Measurements from ENCODE around the gene STPG2. TPM values are rescaled to one million over a fixed set of nuclear protein-coding genes. Genes with fewer than 3 reads are reported as not detected.
"Not testable (repeated sequence)": the region's sequence is repeated elsewhere in the genome, so short reads cannot be mapped to it uniquely, and the experiment has no call there.

The STPG2 gene
- total and polyA plus RNA-seq, 2 experiments from 2014 or later = 0.32 TPM; not detected in 1

DNA sequence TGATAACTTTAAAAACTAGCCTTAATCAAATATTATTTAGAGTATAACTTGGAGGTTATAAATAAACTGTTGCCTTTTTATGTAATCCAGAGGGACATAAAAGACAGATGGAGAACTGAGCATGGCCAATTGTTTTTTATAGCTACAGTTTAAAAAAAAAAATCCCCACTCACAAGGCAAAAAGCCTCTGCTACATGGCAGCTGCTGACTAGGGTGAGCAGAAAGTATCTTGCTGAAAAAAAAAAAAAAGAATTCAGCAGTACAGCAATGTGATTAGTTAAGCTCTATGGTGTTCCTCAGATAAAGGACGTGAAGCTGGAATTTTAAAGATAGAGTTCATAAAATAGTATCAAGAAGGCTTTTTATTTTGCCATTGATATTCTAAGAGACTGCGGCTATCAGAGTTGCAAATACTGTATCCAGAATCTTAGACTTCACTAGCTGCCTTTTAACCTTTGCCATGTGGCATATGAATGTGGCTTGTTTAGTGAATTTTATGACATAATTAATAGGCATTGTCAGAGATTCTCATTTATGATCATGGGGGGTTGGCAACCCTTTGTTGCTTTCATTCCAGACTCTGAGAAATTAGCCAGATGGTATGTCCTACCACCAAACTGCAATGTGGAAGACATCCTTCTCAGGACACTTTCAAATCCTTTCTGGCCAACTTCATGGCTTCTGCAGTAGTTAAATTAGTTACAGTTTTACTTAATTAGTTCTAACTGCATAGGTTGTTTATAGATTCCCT lies 498.0 kb downstream of the STPG2 start:
- Histone ChIP-seq H3K4me2 (ENCODE audit: unreplicated experiment) (no peak overlapping the region), H4K20me1 (ENCODE audit: insufficient read depth) (no peaks in the 10 kb centered on the region), H3K4me1 (ENCODE audit: insufficient read depth) (no peaks in the 10 kb centered on the region)

GRCh38 chr4:97643179-97643578 lies 500.1 kb downstream of the STPG2 start:
- H3K4me3 ChIP-seq = no peak overlapping the region
- H4K20me1 ChIP-seq (ENCODE audit: insufficient read depth) = no peaks in the 10 kb centered on the region
- H3K36me3 ChIP-seq (ENCODE audit: low read depth) = no peaks in the 10 kb centered on the region
- no peaks in the 10 kb centered on the region for H3K79me2 ChIP-seq (ENCODE audit: insufficient read depth)
- no peak for TF ChIP-seq EZH2 (IDR thresholded peaks at IDR 0.05; ENCODE audit: insufficient read depth, poor library complexity, severe bottlenecking)
- TF ChIP-seq EZH2phosphoT487 (IDR thresholded peaks at IDR 0.05; ENCODE audit: insufficient read depth, low read depth) = no peak
- no peaks in the 10 kb centered on the region for H3K27me3 ChIP-seq (replicated peaks; ENCODE audit: insufficient read depth)
- H3K4me1 ChIP-seq (ENCODE audit: insufficient read depth) = no peaks in the 10 kb centered on the region
- in situ Hi-C loops (cut with MboI) = no loop called here
- no peaks in the 10 kb centered on the region for H3F3A ChIP-seq (ENCODE audit: insufficient read depth)
- no peaks in the 10 kb centered on the region for H3K9me2 ChIP-seq (ENCODE audit: insufficient read depth)
- no peak for DNase-seq
- H3K9ac ChIP-seq = no peak overlapping the region
- no peak overlapping the region for H3K27ac ChIP-seq
- no peaks in the 10 kb centered on the region for H3K9me3 ChIP-seq (ENCODE audit: low read depth)
- H3K4me2 ChIP-seq (ENCODE audit: unreplicated experiment) = no peak overlapping the region
- no peak overlapping the region for H2AFZ ChIP-seq

More for the DNA sequence above, 498.0 kb downstream of the STPG2 start:
- Histone ChIP-seq H3K9ac (no peak overlapping the region), H3K79me2 (ENCODE audit: insufficient read depth) (no peaks in the 10 kb centered on the region), H3K27ac (no peak overlapping the region), H3K36me3 (ENCODE audit: low read depth) (no peaks in the 10 kb centered on the region), H3K4me3 (no peak overlapping the region), H3K9me3 (ENCODE audit: low read depth) (no peaks in the 10 kb centered on the region), H3F3A (ENCODE audit: insufficient read depth) (no peaks in the 10 kb centered on the region), H2AFZ (no peak overlapping the region), H3K9me2 (ENCODE audit: insufficient read depth) (no peaks in the 10 kb centered on the region), H3K27me3 (replicated peaks; ENCODE audit: insufficient read depth) (no peaks in the 10 kb centered on the region)
- in situ Hi-C loops (cut with MboI) = no loop called here
- 9 to 12% methylated on average over 2 of the region's 2 CpGs for WGBS, 2 experiments (ENCODE audit: low coverage in 1 of 2, low lambda C conversion rate in 2 of 2, missing lambda C conversion rate in 2 of 2)
- DNase-seq = no peak
- no peak for TF ChIP-seq EZH2 (IDR thresholded peaks at IDR 0.05; ENCODE audit: insufficient read depth, poor library complexity, severe bottlenecking)
- TF ChIP-seq EZH2phosphoT487 (IDR thresholded peaks at IDR 0.05; ENCODE audit: insufficient read depth, low read depth) = no peak

DNA sequence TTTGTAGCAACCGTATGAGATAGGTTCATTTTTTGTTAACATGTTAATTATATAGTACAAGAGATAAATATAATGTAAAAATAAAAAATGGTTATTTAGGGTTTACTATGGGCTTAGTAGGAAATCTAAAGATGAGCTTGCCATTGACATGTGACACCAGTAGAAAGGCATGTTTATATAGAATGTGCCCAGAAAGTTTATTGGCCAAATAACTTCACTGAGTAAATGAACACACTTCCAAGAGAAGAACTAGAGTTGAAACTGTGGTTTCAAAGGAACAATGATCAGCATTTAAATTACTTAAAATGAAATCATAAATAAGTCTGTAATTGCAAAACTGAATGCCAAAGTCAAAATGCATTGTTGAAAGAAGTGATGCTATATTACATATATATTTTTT lies 503.3 kb downstream of the STPG2 start:
- TF ChIP-seq EZH2 (IDR thresholded peaks at IDR 0.05; ENCODE audit: insufficient read depth, poor library complexity, severe bottlenecking) (no peak), EZH2phosphoT487 (IDR thresholded peaks at IDR 0.05; ENCODE audit: insufficient read depth, low read depth) (no peak)
- in situ Hi-C loops (cut with MboI) = no loop called here
- Histone ChIP-seq H3K4me2 (ENCODE audit: unreplicated experiment) (no peak overlapping the region), H3K79me2 (ENCODE audit: insufficient read depth) (no peaks in the 10 kb centered on the region), H4K20me1 (ENCODE audit: insufficient read depth) (no peaks in the 10 kb centered on the region), H3F3A (ENCODE audit: insufficient read depth) (no peaks in the 10 kb centered on the region), H3K36me3 (ENCODE audit: low read depth) (no peaks in the 10 kb centered on the region), H3K27ac (no peak overlapping the region), H3K9me2 (ENCODE audit: insufficient read depth) (no peaks in the 10 kb centered on the region), H3K27me3 (replicated peaks; ENCODE audit: insufficient read depth) (no peaks in the 10 kb centered on the region), H3K9me3 (ENCODE audit: low read depth) (no peaks in the 10 kb centered on the region), H3K9ac (no peak overlapping the region), H2AFZ (no peak overlapping the region), H3K4me1 (ENCODE audit: insufficient read depth) (no peaks in the 10 kb centered on the region), H3K4me3 (no peak overlapping the region)
- no peak for DNase-seq
- 32 to 38% methylated on average over 1 of the region's 1 CpG for WGBS, 2 experiments (ENCODE audit: low coverage in 1 of 2, low lambda C conversion rate in 2 of 2, missing lambda C conversion rate in 2 of 2)

GRCh38 chr4:97633831-97634230 lies 509.4 kb downstream of the STPG2 start:
- H3K79me2 ChIP-seq (ENCODE audit: insufficient read depth); H3F3A ChIP-seq (ENCODE audit: insufficient read depth); H3K27me3 ChIP-seq (replicated peaks; ENCODE audit: insufficient read depth); H2AFZ ChIP-seq; H3K4me2 ChIP-seq (ENCODE audit: unreplicated experiment); in situ Hi-C loops (cut with MboI); H4K20me1 ChIP-seq (ENCODE audit: insufficient read depth); H3K4me1 ChIP-seq (ENCODE audit: insufficient read depth); H3K4me3 ChIP-seq; H3K9me2 ChIP-seq (ENCODE audit: insufficient read depth); H3K27ac ChIP-seq; H3K9ac ChIP-seq; H3K9me3 ChIP-seq (ENCODE audit: low read depth); H3K36me3 ChIP-seq (ENCODE audit: low read depth); DNase-seq: not testable (repeated sequence)
- 31 to 32% methylated on average over 7 to 8 of the region's 8 CpGs for WGBS, 2 experiments (ENCODE audit: low coverage in 1 of 2, low lambda C conversion rate in 2 of 2, missing lambda C conversion rate in 2 of 2)

DNA sequence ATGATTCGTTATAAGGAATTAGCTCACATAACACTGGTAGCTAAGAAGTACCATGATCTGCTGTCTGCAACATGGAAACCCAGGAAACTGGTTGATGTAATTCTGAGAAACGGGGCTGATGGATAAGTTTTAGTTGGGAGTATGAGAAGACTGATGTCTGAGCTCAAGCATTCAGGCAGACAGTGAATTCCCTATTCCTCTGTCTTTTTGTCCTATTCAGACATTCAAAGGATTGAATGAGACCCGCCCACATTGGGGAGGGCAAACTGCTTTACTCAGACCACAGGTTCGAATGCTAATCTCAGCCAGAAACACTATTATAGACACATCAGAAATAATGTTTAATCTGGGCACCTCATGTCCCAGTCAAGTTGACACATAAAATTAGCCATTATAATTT lies 515.5 kb downstream of the STPG2 start:
- H3K4me1 ChIP-seq (ENCODE audit: insufficient read depth) = no peaks in the 10 kb centered on the region
- no peaks in the 10 kb centered on the region for H3K9me2 ChIP-seq (ENCODE audit: insufficient read depth)
- H3K27me3 ChIP-seq (replicated peaks; ENCODE audit: insufficient read depth) = no peaks in the 10 kb centered on the region
- no peaks in the 10 kb centered on the region for H3K36me3 ChIP-seq (ENCODE audit: low read depth)
- H4K20me1 ChIP-seq (ENCODE audit: insufficient read depth) = no peaks in the 10 kb centered on the region
- in situ Hi-C loops (cut with MboI) = no loop called here
- no peak for TF ChIP-seq EZH2phosphoT487 (IDR thresholded peaks at IDR 0.05; ENCODE audit: insufficient read depth, low read depth)
- no peak for TF ChIP-seq EZH2 (IDR thresholded peaks at IDR 0.05; ENCODE audit: insufficient read depth, poor library complexity, severe bottlenecking)
- no peaks in the 10 kb centered on the region for H3F3A ChIP-seq (ENCODE audit: insufficient read depth)
- H3K4me2 ChIP-seq (ENCODE audit: unreplicated experiment) = no peak overlapping the region
- no peaks in the 10 kb centered on the region for H3K9me3 ChIP-seq (ENCODE audit: low read depth)
- H2AFZ ChIP-seq = no peak overlapping the region
- no peak overlapping the region for H3K4me3 ChIP-seq
- DNase-seq = no peak
- 6 to 8% methylated on average over 4 of the region's 4 CpGs for WGBS, 2 experiments (ENCODE audit: low coverage in 1 of 2, low lambda C conversion rate in 2 of 2, missing lambda C conversion rate in 2 of 2)
- no peak overlapping the region for H3K27ac ChIP-seq
- H3K79me2 ChIP-seq (ENCODE audit: insufficient read depth) = no peaks in the 10 kb centered on the region
- no peak overlapping the region for H3K9ac ChIP-seq
